Skeletal muscle tissue (tissue), 4 donors: ENCODE results near the gene GALNS. TPM values are rescaled to one million over a fixed set of nuclear protein-coding genes. Genes with fewer than 3 reads are reported as not detected.

Experiments used
- H3K27ac ChIP-seq: one replicate; pipeline ENCODE4 v1.7.0; 2013; ENCODE audit warnings: mild to moderate bottlenecking, low read depth, low read length, inconsistent platforms
- H3K27me3 ChIP-seq, 3 donors: one replicate each; pipeline ENCODE4 v1.7.0; 2013; ENCODE audit warnings: low read length in 3 of 3; ENCODE audit not compliant: control insufficient read depth in 3 of 3, insufficient read depth in 3 of 3
- H3K36me3 ChIP-seq, 3 donors: one replicate each; pipeline ENCODE4 v1.7.0; 2013; ENCODE audit warnings: low read length in 3 of 3; ENCODE audit not compliant: control insufficient read depth in 3 of 3, insufficient read depth in 3 of 3
- H3K4me1 ChIP-seq, 3 donors: one replicate each; pipeline ENCODE4 v1.7.0; 2013; ENCODE audit warnings: low read length in 3 of 3, mild to moderate bottlenecking in 3 of 3; ENCODE audit not compliant: control insufficient read depth in 3 of 3, insufficient read depth in 3 of 3
- H3K4me3 ChIP-seq, 3 donors: one replicate each; pipeline ENCODE4 v1.7.0; 2013; ENCODE audit warnings: low read length in 3 of 3
- H3K9ac ChIP-seq, 3 donors: one replicate each; pipeline ENCODE4 v1.7.0; 2013; ENCODE audit warnings: low read length in 3 of 3, mild to moderate bottlenecking in 3 of 3, moderate library complexity in 2 of 3, low read depth in 1 of 3
- H3K9me3 ChIP-seq, 3 donors: one replicate each; pipeline ENCODE4 v1.7.0; 2013; ENCODE audit warnings: low read length in 3 of 3; ENCODE audit not compliant: control insufficient read depth in 3 of 3
- total RNA-seq: library from RNA; depleted of rRNA; stranded (reverse); fragments of >200 nt; gene quantifications from one replicate; pipeline ENCODE4 v1.2.3, GENCODE V29; 2014
- donor health status: Osteomylitis.

GALNS gene
- total RNA-seq = 9.9 TPM

GRCh38 chr16:88856828-88857727, at the start of gene GALNS, which contains the start of gene TRAPPC2L:
Gene GALNS (minus strand): TSS chr16:88856947. CDS start chr16:88856877, 70 bp downstream.
Gene TRAPPC2L (plus strand): TSS chr16:88857127. CDS start chr16:88857151, 24 bp downstream.
- H3K4me1 ChIP-seq = peaks cover 17 to 47% (median 24%) of the 10 kb centered on the region in 3 donors
- H3K27ac ChIP-seq = peak within 1 kb of the TSS; percentile 75
- H3K36me3 ChIP-seq = peaks cover 29 to 38% (median 33%) of the 10 kb centered on the region in 3 donors
- no peaks in the 10 kb centered on the region for H3K9me3 ChIP-seq
- peak within 1 kb of the TSS; percentile 78 to 97 (median 90) for H3K9ac ChIP-seq
- H3K4me3 ChIP-seq = peak within 1 kb of the TSS; percentile 72 to 97 (median 79)
- H3K27me3 ChIP-seq = no peaks in the 10 kb centered on the region

- Histone ChIP-seq H3K9ac (no peak overlapping the region), H3K9me3 (no peaks in the 10 kb centered on the region), H3K27ac (no peak overlapping the region), H3K4me1 (peaks cover 19 to 42% (median 36%) of the 10 kb centered on the region in 3 donors), H3K27me3 (peaks cover 0 to 1% (median 0%) of the 10 kb centered on the region in 3 donors), H3K4me3 (no peak overlapping the region), H3K36me3 (peaks cover 0 to 2% (median 0%) of the 10 kb centered on the region in 3 donors)
Observed at GRCh38 chr16:88906020-88906419, 49.3 kb upstream of the GALNS start.

- no peak overlapping the region for H3K9ac ChIP-seq
- no peak overlapping the region for H3K27ac ChIP-seq
- H3K9me3 ChIP-seq = no peaks in the 10 kb centered on the region
Observed at GRCh38 chr16:88905563-88905962, 48.8 kb upstream of the GALNS start.

GRCh38 chr16:88904676-88905365, 48.1 kb upstream of the GALNS start:
- Histone ChIP-seq H3K4me3 (no peak overlapping the region), H3K36me3 (peaks cover 0 to 5% (median 0%) of the 10 kb centered on the region in 3 donors), H3K4me1 (peaks cover 19 to 34% (median 33%) of the 10 kb centered on the region in 3 donors), H3K9ac (no peak overlapping the region), H3K9me3 (no peaks in the 10 kb centered on the region), H3K27ac (no peak overlapping the region), H3K27me3 (no peaks in the 10 kb centered on the region)

More at GRCh38 chr16:88905563-88905962, 48.8 kb upstream of the GALNS start:
- H3K4me3 ChIP-seq = no peak overlapping the region
- H3K4me1 ChIP-seq = peaks cover 19 to 40% (median 33%) of the 10 kb centered on the region in 3 donors
- no peaks in the 10 kb centered on the region for H3K27me3 ChIP-seq
- peaks cover 0 to 5% (median 0%) of the 10 kb centered on the region in 3 donors for H3K36me3 ChIP-seq

GRCh38 chr16:88903267-88903666, 46.5 kb upstream of the GALNS start:
- H3K4me3 ChIP-seq = peak overlapping the region in 2 of 3 donors; percentile 43 to 49
- H3K36me3 ChIP-seq = peaks cover 0 to 5% (median 0%) of the 10 kb centered on the region in 3 donors
- no peaks in the 10 kb centered on the region for H3K9me3 ChIP-seq
- H3K27ac ChIP-seq = peak overlapping the region; percentile 78
- H3K9ac ChIP-seq = peak overlapping the region in 2 of 3 donors; percentile 66 to 70
- no peaks in the 10 kb centered on the region for H3K27me3 ChIP-seq
- H3K4me1 ChIP-seq = peaks cover 15 to 33% (median 24%) of the 10 kb centered on the region in 3 donors

- Histone ChIP-seq H3K9ac (peak overlapping the region in 2 of 3 donors; percentile 66 to 70), H3K27me3 (no peaks in the 10 kb centered on the region), H3K9me3 (no peaks in the 10 kb centered on the region), H3K4me1 (peaks cover 16 to 34% (median 26%) of the 10 kb centered on the region in 3 donors), H3K27ac (peak overlapping the region; percentile 78), H3K4me3 (peak overlapping the region in 1 of 3 donors; percentile 43), H3K36me3 (peaks cover 0 to 5% (median under 1%) of the 10 kb centered on the region in 3 donors)
Observed at GRCh38 chr16:88902744-88903143, 46.0 kb upstream of the GALNS start.

GRCh38 chr16:88901718-88902337, 45.1 kb upstream of the GALNS start:
- H3K27me3 ChIP-seq = no peaks in the 10 kb centered on the region
- H3K9ac ChIP-seq = no peak overlapping the region
- H3K4me3 ChIP-seq = no peak overlapping the region
- no peaks in the 10 kb centered on the region for H3K9me3 ChIP-seq
- H3K36me3 ChIP-seq = peaks cover 0 to 11% (median 7%) of the 10 kb centered on the region in 3 donors
- H3K4me1 ChIP-seq = peaks cover 25 to 39% (median 35%) of the 10 kb centered on the region in 3 donors
- H3K27ac ChIP-seq = no peak overlapping the region

GRCh38 chr16:88900662-88901052, 43.9 kb upstream of the GALNS start:
- Histone ChIP-seq H3K4me1 (peaks cover 31 to 50% (median 44%) of the 10 kb centered on the region in 3 donors), H3K27me3 (no peaks in the 10 kb centered on the region), H3K36me3 (peaks cover 0 to 11% (median 7%) of the 10 kb centered on the region in 3 donors), H3K9me3 (no peaks in the 10 kb centered on the region), H3K9ac (no peak overlapping the region), H3K27ac (no peak overlapping the region), H3K4me3 (no peak overlapping the region)

- Histone ChIP-seq H3K27ac (no peak overlapping the region), H3K9me3 (no peaks in the 10 kb centered on the region), H3K9ac (no peak overlapping the region), H3K4me3 (no peak overlapping the region), H3K36me3 (peaks cover 0 to 11% (median 7%) of the 10 kb centered on the region in 3 donors), H3K4me1 (peaks cover 33 to 55% (median 48%) of the 10 kb centered on the region in 3 donors), H3K27me3 (no peaks in the 10 kb centered on the region)
Observed at GRCh38 chr16:88899901-88900661, 43.3 kb upstream of the GALNS start.
